Loucy (cell line): ENCODE results near the gene ADAR.

Source experiments
- H2AFZ ChIP-seq: fragments of 200-600 bp; sonication (generic); 2 replicates; pipeline ENCODE4 v1.6.0; 2016; ENCODE audit warnings: antibody characterized with exemption, mild to moderate bottlenecking, low read length, moderate library complexity
- H3F3A ChIP-seq: fragments of 200-600 bp; 2 replicates; pipeline ENCODE4 v1.6.0; 2016; ENCODE audit warnings: antibody characterized with exemption, low read depth, mild to moderate bottlenecking
- H3K27me3 ChIP-seq: fragments of 200-600 bp; sonication (generic); 2 replicates; pipeline ENCODE4 v1.6.1; 2014; ENCODE audit warnings: low read length, mild to moderate bottlenecking; ENCODE audit not compliant: insufficient read depth, poor library complexity, severe bottlenecking
- H3K36me3 ChIP-seq: fragments of 200-600 bp; sonication (generic); 2 replicates; pipeline ENCODE4 v1.6.1; 2016; ENCODE audit warnings: low read length; ENCODE audit not compliant: insufficient read depth
- H3K4me1 ChIP-seq: fragments of 200-600 bp; sonication (generic); 2 replicates; pipeline ENCODE4 v1.5.1; 2014; ENCODE audit warnings: low read length, mild to moderate bottlenecking; ENCODE audit not compliant: insufficient read depth, poor library complexity, severe bottlenecking
- H3K4me2 ChIP-seq: fragments of 200-600 bp; sonication (generic); 2 replicates; pipeline ENCODE4 v1.6.0; 2014; ENCODE audit warnings: antibody characterized with exemption, low read length, low read depth, mild to moderate bottlenecking; ENCODE audit not compliant: poor library complexity, severe bottlenecking
- H3K4me3 ChIP-seq: fragments of 200-600 bp; sonication (generic); 2 replicates; pipeline ENCODE4 v1.5.1; 2014; ENCODE audit warnings: low read length, mild to moderate bottlenecking, mixed read lengths; ENCODE audit not compliant: poor library complexity, severe bottlenecking
- H3K79me2 ChIP-seq: fragments of 200-600 bp; sonication (generic); 2 replicates; pipeline ENCODE4 v1.6.1; 2014; ENCODE audit warnings: low read length; ENCODE audit not compliant: insufficient read depth
- H3K9ac ChIP-seq: fragments of 200-600 bp; sonication (generic); 2 replicates; pipeline ENCODE4 v1.6.0; 2014; ENCODE audit warnings: mild to moderate bottlenecking, low read depth, low read length, moderate library complexity; ENCODE audit not compliant: poor library complexity, severe bottlenecking
- H3K9me2 ChIP-seq: fragments of 200-600 bp; sonication (generic); replicated peaks from 2 replicates; pipeline ENCODE4 v1.6.1; 2016; ENCODE audit warnings: low read depth, low read length, mixed read lengths
- H3K9me3 ChIP-seq: fragments of 200-600 bp; sonication (generic); 2 replicates; pipeline ENCODE4 v1.6.1; 2014; ENCODE audit warnings: mild to moderate bottlenecking, antibody characterized with exemption, low read length, low read depth; ENCODE audit not compliant: insufficient read depth
- H4K20me1 ChIP-seq: fragments of 200-600 bp; sonication (generic); 2 replicates; pipeline ENCODE4 v1.6.0; 2014; ENCODE audit warnings: antibody characterized with exemption, low read length, mild to moderate bottlenecking; ENCODE audit not compliant: insufficient read depth, poor library complexity, severe bottlenecking
- EZH2phosphoT487 ChIP-seq: fragments of 200-600 bp; IDR thresholded peaks from 2 replicates; pipeline ENCODE4 v1.6.1; 2018; ENCODE audit warnings: antibody characterized with exemption, mild to moderate bottlenecking, moderate library complexity, borderline replicate concordance
- TF ChIP-seq, protein P1 (sequence below): fragments of 200-600 bp; sonication (generic); conservative IDR thresholded peaks from 2 replicates; pipeline ENCODE4 v1.5.1; 2014; ENCODE audit warnings: mild to moderate bottlenecking, antibody characterized with exemption, low read length

ADAR gene

DNA sequence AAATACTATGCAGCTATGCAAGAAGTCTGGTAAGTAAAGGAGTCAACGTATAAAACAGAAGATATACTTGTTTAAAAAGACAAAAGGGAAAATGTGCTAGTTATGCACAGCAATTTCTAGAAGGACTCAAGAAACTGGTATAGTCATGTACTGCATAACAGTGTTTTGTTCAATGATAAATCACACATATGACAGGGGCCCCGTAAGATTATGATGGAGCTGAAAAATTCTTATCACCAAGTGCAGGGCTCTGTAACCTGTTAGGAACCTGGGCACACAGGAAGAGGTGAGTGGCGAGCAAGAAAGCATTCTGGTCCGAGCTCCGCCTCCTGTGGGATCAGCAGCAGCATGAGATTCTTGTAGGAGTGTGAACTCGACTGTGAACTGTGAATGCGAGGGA is 13.2 kb downstream of the ADAR start:
- H4K20me1 ChIP-seq, result peaks cover 14% of the 10 kb centered on the region
- no peaks in the 10 kb centered on the region for H3K27me3 ChIP-seq
- peaks cover 12% of the 10 kb centered on the region for H3K79me2 ChIP-seq
- H3K4me2 ChIP-seq, result no peak overlapping the region
- H3K9ac ChIP-seq, result no peak overlapping the region
- no peaks in the 10 kb centered on the region for H3F3A ChIP-seq
- no peaks in the 10 kb centered on the region for H3K4me1 ChIP-seq
- no peaks in the 10 kb centered on the region for H3K9me3 ChIP-seq
- no peak overlapping the region for H3K4me3 ChIP-seq
- TF ChIP-seq, protein P1, sequence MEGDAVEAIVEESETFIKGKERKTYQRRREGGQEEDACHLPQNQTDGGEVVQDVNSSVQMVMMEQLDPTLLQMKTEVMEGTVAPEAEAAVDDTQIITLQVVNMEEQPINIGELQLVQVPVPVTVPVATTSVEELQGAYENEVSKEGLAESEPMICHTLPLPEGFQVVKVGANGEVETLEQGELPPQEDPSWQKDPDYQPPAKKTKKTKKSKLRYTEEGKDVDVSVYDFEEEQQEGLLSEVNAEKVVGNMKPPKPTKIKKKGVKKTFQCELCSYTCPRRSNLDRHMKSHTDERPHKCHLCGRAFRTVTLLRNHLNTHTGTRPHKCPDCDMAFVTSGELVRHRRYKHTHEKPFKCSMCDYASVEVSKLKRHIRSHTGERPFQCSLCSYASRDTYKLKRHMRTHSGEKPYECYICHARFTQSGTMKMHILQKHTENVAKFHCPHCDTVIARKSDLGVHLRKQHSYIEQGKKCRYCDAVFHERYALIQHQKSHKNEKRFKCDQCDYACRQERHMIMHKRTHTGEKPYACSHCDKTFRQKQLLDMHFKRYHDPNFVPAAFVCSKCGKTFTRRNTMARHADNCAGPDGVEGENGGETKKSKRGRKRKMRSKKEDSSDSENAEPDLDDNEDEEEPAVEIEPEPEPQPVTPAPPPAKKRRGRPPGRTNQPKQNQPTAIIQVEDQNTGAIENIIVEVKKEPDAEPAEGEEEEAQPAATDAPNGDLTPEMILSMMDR, result no peak
- TF ChIP-seq EZH2phosphoT487, result no peak
- H3K9me2 ChIP-seq, result no peaks in the 10 kb centered on the region
- peaks cover 96% of the 10 kb centered on the region for H3K36me3 ChIP-seq
- no peak overlapping the region for H2AFZ ChIP-seq

DNA sequence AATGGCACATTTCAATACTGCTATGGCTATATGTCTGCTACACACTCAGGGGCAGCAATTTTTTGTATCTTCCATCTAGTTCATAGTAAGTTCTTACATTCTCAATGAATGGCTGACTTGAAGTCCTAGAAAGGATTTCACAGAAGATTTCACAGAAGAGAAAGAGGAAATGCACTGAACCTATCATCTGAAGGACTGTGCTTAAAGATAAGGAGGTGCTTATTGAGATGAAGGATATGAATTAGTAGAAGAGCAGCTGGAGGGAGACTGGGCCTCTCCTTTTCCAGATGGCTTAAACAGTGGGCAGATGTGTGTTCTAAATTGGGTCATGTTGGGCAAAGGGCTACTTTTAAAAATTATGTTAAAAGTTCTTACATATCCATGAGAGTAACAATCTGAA is 14.6 kb downstream of the ADAR start:
- H3K36me3 ChIP-seq, result peaks cover 96% of the 10 kb centered on the region
- H3K4me1 ChIP-seq, result no peaks in the 10 kb centered on the region
- H3K9ac ChIP-seq, result no peak overlapping the region
- no peak overlapping the region for H3K4me3 ChIP-seq
- H3K9me2 ChIP-seq, result no peaks in the 10 kb centered on the region
- H3F3A ChIP-seq, result no peaks in the 10 kb centered on the region
- H2AFZ ChIP-seq, result no peak overlapping the region
- H3K4me2 ChIP-seq, result no peak overlapping the region
- no peaks in the 10 kb centered on the region for H3K9me3 ChIP-seq
- H3K27me3 ChIP-seq, result no peaks in the 10 kb centered on the region
- H3K79me2 ChIP-seq, result no peaks in the 10 kb centered on the region
- H4K20me1 ChIP-seq, result no peaks in the 10 kb centered on the region
- no peak for TF ChIP-seq EZH2phosphoT487
- TF ChIP-seq, protein P1, result no peak

DNA sequence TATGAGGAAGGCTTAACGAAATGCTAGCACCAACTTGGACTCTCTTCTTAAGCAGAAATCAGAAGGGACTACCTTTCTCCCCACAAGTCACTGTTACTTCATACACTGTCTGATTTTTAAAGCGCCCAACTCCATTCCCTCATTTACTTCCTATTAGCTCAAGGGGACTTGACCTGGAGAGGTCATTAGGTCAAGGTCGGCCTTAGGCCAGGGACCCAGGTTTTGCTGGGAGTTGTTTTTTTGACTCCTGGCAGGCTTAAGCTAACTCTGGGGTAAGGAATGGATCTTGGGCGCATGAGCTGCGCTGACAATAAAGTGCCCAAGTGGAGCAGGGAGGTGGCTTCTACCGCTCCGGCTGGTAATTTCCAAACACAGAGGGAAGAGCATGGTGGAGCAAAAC is 16.8 kb downstream of the ADAR start:
- Histone ChIP-seq H4K20me1 (no peaks in the 10 kb centered on the region), H3K9ac (no peak overlapping the region), H3F3A (no peaks in the 10 kb centered on the region), H3K9me2 (no peaks in the 10 kb centered on the region), H3K4me2 (no peak overlapping the region), H3K4me1 (no peaks in the 10 kb centered on the region), H3K79me2 (no peaks in the 10 kb centered on the region), H3K36me3 (peaks cover 96% of the 10 kb centered on the region), H3K27me3 (no peaks in the 10 kb centered on the region), H2AFZ (no peak overlapping the region), H3K4me3 (no peak overlapping the region), H3K9me3 (no peaks in the 10 kb centered on the region)
- TF ChIP-seq, protein P1, result no peak
- TF ChIP-seq EZH2phosphoT487, result no peak
